GM12874 (cell line): ENCODE results near the gene SEZ6L.

ENCODE experiments used
- TF ChIP-seq, protein P1 (sequence below): IDR thresholded peaks from 2 replicates; pipeline ENCODE4 v1.5.1; 2011; ENCODE audit warnings: low read depth, mild to moderate bottlenecking, control low read depth, low read length, moderate library complexity; ENCODE audit not compliant: insufficient read depth

The SEZ6L gene

DNA sequence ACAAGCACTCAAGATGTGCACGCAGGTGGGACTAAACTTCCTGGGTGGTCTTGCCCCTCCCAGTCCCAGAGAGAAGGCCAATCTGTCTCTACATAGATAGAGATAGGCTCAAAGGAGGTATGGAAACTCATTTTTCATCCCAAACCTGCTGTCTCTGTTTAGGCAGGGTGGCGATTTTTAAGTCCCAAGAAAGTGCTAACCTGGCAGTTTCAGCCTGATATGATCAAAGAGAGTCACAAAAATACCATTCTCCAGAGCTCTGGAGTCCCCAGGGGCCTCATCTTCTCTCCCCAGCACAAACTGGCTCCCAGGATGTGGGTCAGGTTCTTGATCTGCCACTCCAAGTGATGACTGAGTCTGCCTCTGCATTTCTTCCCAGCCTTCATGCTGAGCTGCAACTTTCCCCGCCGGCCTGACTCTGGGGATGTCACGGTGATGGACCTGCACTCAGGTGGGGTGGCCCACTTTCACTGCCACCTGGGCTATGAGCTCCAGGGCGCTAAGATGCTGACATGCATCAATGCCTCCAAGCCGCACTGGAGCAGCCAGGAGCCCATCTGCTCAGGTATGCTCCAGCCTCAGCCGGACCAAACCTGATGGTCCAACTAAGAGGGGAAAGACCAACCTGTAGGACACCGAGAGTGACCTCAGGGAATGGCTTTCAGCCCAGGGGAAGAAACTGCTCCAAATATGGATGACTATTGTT is 129.5 kb downstream of the SEZ6L start:
- TF ChIP-seq, protein P1, sequence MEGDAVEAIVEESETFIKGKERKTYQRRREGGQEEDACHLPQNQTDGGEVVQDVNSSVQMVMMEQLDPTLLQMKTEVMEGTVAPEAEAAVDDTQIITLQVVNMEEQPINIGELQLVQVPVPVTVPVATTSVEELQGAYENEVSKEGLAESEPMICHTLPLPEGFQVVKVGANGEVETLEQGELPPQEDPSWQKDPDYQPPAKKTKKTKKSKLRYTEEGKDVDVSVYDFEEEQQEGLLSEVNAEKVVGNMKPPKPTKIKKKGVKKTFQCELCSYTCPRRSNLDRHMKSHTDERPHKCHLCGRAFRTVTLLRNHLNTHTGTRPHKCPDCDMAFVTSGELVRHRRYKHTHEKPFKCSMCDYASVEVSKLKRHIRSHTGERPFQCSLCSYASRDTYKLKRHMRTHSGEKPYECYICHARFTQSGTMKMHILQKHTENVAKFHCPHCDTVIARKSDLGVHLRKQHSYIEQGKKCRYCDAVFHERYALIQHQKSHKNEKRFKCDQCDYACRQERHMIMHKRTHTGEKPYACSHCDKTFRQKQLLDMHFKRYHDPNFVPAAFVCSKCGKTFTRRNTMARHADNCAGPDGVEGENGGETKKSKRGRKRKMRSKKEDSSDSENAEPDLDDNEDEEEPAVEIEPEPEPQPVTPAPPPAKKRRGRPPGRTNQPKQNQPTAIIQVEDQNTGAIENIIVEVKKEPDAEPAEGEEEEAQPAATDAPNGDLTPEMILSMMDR = no peak

DNA sequence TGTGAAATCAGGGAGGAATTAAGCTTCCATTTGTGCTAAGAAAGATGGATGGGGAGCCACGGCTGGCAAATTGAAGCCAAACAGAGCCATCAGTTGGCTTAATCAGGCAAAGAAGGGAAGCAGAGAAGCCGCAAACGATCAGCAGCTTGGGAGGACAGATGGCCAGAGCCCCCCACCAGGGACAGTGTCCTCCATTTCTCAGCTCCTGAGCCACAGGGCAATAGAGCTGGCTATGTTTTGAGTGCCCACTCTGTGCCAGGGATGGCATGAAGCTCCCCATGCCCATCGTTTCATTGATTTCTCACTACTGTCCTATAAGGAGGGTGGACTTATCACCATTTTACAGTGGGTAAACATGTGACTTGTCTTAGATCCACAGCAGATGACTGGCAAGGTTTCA is 133.5 kb downstream of the SEZ6L start:
- TF ChIP-seq, protein P1 = no peak

DNA sequence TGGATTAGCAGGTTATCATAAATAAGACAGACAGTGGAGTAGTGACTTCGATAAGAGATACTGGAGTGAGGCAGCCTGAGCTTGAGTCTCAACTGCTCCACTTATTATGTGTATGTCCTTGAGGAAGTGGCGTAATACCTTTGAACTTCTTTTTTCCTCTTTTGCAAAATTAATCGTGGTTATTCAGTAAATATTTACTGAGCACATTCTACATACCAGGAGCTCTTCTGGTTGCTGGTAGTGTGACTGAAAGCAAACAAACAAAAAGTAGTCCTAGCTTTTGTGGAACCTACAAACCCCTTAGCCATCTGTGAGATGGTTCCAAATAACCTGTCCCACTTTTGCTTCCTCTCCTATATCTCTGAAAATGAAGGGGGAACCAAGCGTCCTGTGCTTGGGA is 134.2 kb downstream of the SEZ6L start:
- TF ChIP-seq, protein P1 = no peak

DNA sequence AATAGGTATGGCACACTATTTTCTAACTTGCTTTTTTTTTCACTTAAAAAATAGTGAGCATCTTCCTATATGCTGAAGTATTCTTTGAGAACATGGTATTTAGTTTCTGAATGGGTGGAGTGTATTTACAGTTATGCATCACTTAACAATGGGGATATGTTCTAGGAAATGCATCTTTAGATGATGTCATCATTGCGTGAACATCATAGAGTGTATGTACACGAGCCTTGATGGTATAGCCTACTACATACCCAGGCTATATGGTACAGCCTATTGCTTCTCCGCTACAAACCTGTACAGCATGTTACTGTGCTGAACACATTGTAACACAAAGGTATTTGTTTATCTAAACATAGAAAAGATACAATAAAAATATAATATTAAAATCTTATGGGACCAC is 135.5 kb downstream of the SEZ6L start:
- TF ChIP-seq, protein P1 = no peak

DNA sequence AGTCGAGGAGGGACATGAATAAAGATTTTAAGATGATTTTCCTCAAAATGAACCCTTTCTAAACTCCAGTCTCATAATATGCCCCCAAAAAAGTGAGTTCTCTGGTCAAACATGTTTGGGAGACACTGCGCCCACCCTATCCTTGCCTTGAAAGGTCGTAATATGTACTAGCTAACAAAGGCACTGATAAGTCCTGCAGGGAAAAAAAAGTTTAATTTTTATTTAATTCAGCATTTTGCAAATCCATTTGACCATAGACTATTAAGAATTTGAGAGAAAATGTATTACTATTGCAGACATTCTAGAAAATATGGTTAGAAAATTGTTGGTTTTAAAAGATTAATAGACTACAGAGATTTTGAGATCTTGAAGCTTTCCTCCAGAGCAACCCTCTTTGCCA is 139.2 kb downstream of the SEZ6L start:
- TF ChIP-seq, protein P1 = no peak

DNA sequence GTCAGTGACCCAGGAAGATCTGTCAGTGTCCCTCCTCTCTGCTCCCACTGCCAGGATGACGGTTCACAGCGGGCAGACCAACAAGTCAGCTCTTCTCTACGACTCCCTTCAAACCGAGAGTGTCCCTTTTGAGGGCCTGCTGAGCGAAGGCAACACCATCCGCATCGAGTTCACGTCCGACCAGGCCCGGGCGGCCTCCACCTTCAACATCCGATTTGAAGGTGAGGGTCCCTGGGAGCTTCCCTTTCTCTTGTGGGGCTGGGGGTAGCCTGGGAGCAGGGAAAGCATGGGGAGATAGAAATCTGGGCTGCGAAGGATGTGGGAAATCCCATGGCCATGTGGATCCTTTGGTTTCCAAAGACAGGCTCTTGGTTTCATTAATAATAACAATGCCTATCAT is 141.4 kb downstream of the SEZ6L start:
- TF ChIP-seq, protein P1 = no peak

DNA sequence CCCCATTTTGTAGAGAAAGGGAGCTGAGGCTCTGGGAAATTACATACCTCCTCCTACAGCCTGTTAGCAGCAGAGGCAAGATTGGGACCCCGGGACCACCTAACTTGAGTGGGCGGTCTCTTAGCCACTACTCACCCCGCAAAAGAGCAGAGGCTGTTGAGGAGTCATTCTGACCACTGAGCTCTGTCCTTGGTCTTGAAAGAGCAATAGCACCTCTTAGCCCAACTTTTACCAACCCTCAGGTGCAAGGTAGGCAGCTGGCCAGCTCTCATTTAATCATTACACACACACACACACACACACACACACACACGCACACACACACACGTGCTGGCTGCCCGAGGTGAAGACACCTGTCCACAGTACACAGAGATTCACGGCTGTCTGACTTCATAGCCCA is 144.0 kb downstream of the SEZ6L start:
- TF ChIP-seq, protein P1 = no peak
